ENCODE results near the gene TIMM44.

Gene TIMM44

GRCh38 chr19:7888826-7889217 lies 54.6 kb downstream of the TIMM44 start:
- DNase-seq (ENCODE audit: low spot score in 2 of 2) (no peak), ATAC-seq (ENCODE audit: low read depth) (no peak)
- no peak overlapping the region for H3K4me3 Mint-ChIP-seq
- peaks cover 11% of the 10 kb centered on the region for H3K27me3 Mint-ChIP-seq
- H3K9me3 Mint-ChIP-seq, result peaks cover 2% of the 10 kb centered on the region
- H3K27ac Mint-ChIP-seq, result no peak overlapping the region
- peaks cover 3% of the 10 kb centered on the region for H3K4me1 Mint-ChIP-seq
- H3K36me3 Mint-ChIP-seq, result peaks cover 2% of the 10 kb centered on the region

- Mint-ChIP-seq H3K36me3 (peaks cover 2% of the 10 kb centered on the region), H3K4me3 (no peak within 1 kb of the TSS), H3K27ac (no peak within 1 kb of the TSS), H3K9me3 (peaks cover 2% of the 10 kb centered on the region), H3K4me1 (peaks cover 3% of the 10 kb centered on the region), H3K27me3 (peaks cover 11% of the 10 kb centered on the region)
- ATAC-seq (ENCODE audit: low read depth), result no peak
- no peak for DNase-seq (ENCODE audit: low spot score in 2 of 2)
These were observed 55.2 kb downstream of the TIMM44 start, which contains the start of gene LRRC8E for GRCh38 chr19:7888145-7888825. Gene LRRC8E, plus strand, starts transcription at chr19:7888510. Its CDS starts 7,094 bp downstream, at chr19:7895604.

- H3K9me3 Mint-ChIP-seq, result peaks cover 2% of the 10 kb centered on the region
- H3K36me3 Mint-ChIP-seq, result peaks cover 2% of the 10 kb centered on the region
- H3K4me1 Mint-ChIP-seq, result peaks cover 3% of the 10 kb centered on the region
- H3K4me3 Mint-ChIP-seq, result no peak overlapping the region
- H3K27ac Mint-ChIP-seq, result no peak overlapping the region
- H3K27me3 Mint-ChIP-seq, result peaks cover 11% of the 10 kb centered on the region
- DNase-seq (ENCODE audit: low spot score in 2 of 2), result no peak
- no peak for ATAC-seq (ENCODE audit: low read depth)
These were observed 55.9 kb downstream of the TIMM44 start for GRCh38 chr19:7887408-7888144.

DNA sequence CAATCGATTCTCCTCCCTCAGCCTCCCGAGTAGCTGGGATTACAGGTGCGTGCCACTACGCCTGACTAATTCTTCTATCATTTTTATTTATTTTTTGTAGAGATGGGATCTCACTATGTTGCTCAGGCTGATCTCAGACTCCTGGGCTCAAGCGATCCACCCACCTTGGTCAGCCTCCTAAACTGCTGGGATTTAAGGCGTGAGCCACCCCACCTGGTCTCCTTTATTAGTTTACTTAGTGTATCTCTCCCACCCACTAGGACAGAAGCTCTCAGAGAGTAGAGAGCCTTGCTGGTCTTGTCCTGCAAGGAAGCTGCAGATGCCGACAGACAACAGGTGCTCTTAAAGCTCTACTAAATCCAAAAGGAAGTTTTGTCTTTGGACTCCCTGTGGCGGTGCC lies 57.6 kb downstream of the TIMM44 start:
- Mint-ChIP-seq H3K36me3 (peaks cover 2% of the 10 kb centered on the region), H3K4me3 (no peak overlapping the region), H3K27me3 (peaks cover 13% of the 10 kb centered on the region), H3K9me3 (peaks cover 2% of the 10 kb centered on the region), H3K4me1 (peaks cover 3% of the 10 kb centered on the region), H3K27ac (no peak overlapping the region)
- ATAC-seq (ENCODE audit: low read depth), result no peak
- DNase-seq (ENCODE audit: low spot score in 2 of 2), result no peak

DNA sequence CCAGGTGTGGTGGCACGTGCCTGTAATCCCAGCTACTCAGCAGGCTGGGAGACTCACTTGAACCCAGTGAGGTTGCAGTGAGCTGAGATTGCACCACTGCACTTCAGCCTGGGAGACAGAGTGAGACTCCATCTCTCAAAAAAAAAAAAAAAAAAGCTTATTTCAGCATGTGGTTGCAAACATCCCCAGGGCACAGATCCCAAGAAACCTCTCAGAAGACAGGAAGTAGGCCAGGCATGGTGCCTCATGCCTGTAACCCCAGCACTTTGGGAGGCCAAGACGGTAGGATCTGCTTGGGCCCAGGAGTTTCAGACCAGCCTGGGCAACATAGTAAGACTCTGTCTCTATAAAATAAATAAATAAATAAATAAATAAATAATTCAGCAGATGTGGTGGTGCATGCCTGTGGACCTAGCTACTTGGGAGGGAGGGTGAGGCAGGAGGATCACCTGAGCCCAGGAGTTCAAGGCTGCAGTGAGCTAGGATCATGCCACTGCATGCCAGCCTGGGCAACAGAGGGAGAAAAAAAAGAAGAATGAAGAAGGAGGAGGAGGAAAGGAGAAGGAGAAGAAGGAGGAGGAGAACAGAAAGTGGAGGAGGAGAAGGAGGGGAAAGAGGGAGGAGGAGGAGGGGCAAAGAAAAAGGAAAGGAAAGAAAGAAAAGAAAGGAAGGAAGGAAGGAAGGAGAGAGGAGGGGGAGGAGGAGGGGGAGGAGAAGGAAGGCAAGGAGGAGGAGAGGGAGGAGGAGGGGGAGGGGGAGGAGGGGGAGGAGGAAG lies 59.5 kb downstream of the TIMM44 start:
- H3K27me3 Mint-ChIP-seq, result peaks cover 9% of the 10 kb centered on the region
- H3K9me3 Mint-ChIP-seq, result peaks cover 2% of the 10 kb centered on the region
- DNase-seq (ENCODE audit: low spot score in 2 of 2), result no peak
- H3K27ac Mint-ChIP-seq, result no peak overlapping the region
- H3K36me3 Mint-ChIP-seq, result peaks cover 2% of the 10 kb centered on the region
- no peak for ATAC-seq (ENCODE audit: low read depth)
- H3K4me1 Mint-ChIP-seq, result peaks cover 3% of the 10 kb centered on the region
- no peak overlapping the region for H3K4me3 Mint-ChIP-seq

DNA sequence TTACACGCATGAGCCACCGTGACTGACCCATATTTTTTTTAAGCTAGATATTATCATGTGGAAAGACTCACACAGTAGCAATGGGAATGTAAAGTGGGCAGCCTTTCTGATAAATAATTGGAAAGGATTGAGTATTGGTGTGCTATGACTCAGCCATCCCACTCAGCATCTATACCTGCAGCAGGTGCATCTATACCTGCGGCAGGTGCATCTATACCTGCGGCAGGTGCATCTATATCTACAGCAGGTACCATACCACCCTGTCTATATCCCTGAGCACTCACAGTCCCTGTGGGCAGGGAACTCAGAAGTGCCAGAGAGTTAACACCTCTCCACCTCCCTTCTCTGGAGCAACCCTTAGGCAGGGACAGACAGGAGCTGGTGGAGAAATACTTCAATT lies 60.4 kb downstream of the TIMM44 start:
- H3K27ac Mint-ChIP-seq, result no peak overlapping the region
- peaks cover 3% of the 10 kb centered on the region for H3K4me1 Mint-ChIP-seq
- H3K36me3 Mint-ChIP-seq, result peaks cover 2% of the 10 kb centered on the region
- ATAC-seq (ENCODE audit: low read depth) (no peak), DNase-seq (ENCODE audit: low spot score in 2 of 2) (no peak)
- H3K4me3 Mint-ChIP-seq, result no peak overlapping the region
- H3K9me3 Mint-ChIP-seq, result peaks cover 2% of the 10 kb centered on the region
- peaks cover 7% of the 10 kb centered on the region for H3K27me3 Mint-ChIP-seq

GRCh38 chr19:7881910-7882309 lies 61.6 kb downstream of the TIMM44 start:
- no peak overlapping the region for H3K27ac Mint-ChIP-seq
- no peak overlapping the region for H3K4me3 Mint-ChIP-seq
- peaks cover 2% of the 10 kb centered on the region for H3K36me3 Mint-ChIP-seq
- DNase-seq (ENCODE audit: low spot score in 2 of 2), result no peak
- no peak for ATAC-seq (ENCODE audit: low read depth)
- peaks cover 2% of the 10 kb centered on the region for H3K9me3 Mint-ChIP-seq
- H3K4me1 Mint-ChIP-seq, result peaks cover 3% of the 10 kb centered on the region
- peaks cover 7% of the 10 kb centered on the region for H3K27me3 Mint-ChIP-seq

DNA sequence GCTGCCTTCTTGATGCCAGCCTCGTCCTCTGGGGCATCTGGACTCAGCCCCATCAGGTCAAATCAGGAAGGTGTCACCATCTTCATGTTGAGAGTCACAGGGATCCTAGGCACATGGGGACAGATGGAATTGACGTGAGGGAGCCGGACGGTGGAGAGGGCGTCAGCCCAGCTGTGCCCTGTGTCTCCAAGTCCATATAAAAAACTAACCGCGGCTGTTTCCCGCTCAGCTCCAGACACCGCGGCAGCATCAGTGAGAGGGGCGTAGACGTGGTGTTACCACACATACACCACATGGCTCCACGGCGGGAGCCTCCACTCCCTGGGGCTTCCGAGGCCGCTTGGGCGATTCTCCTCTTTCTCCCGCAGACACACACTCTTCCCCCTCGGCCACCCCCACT lies 63.6 kb downstream of the TIMM44 start:
- peaks cover 3% of the 10 kb centered on the region for H3K4me1 Mint-ChIP-seq
- H3K27ac Mint-ChIP-seq, result no peak overlapping the region
- H3K9me3 Mint-ChIP-seq, result peaks cover 2% of the 10 kb centered on the region
- no peak overlapping the region for H3K4me3 Mint-ChIP-seq
- DNase-seq (ENCODE audit: low spot score in 2 of 2), result no peak
- ATAC-seq (ENCODE audit: low read depth), result no peak
- H3K27me3 Mint-ChIP-seq, result peaks cover 8% of the 10 kb centered on the region
- peaks cover 2% of the 10 kb centered on the region for H3K36me3 Mint-ChIP-seq

DNA sequence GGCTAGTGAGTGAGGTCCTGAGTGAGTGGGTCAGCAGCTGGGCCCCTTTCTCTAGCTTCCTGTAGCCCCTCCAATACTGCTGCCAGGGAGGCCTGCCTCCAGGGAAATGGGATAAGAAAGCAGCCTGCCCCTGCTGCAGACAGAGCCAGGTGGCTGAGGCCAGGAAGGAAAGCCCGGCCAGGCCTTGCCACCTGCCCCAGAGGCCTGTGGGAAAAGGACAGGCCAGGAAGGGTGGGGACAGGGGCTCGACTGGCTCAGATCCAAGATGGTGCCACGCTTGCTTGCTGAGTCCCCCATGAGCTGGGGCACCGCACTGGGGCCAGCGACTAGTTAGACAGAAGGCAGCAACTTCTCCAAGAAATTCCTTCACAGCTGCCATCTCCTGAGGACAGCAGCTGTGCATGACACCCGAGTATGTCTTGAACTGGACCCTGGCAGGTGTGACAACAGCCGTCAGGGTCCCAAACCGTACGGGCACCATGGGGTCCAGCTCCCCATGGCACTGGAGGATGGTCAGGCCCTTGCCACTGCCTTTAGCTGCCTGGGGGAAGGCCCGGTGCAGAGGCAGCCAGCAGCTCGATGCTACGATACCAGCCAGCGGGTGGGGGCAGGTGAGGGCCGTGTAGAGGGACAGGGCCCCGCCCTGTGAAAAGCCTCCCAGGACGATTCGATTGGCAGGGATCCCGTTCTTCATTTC lies 64.2 kb downstream of the TIMM44 start:
- Mint-ChIP-seq H3K36me3 (peaks cover 2% of the 10 kb centered on the region), H3K27me3 (peaks cover 8% of the 10 kb centered on the region), H3K4me3 (no peak overlapping the region), H3K4me1 (peaks cover 3% of the 10 kb centered on the region), H3K27ac (no peak overlapping the region), H3K9me3 (peaks cover 2% of the 10 kb centered on the region)
- DNase-seq (ENCODE audit: low spot score in 2 of 2), result no peak
- ATAC-seq (ENCODE audit: low read depth), result no peak

DNA sequence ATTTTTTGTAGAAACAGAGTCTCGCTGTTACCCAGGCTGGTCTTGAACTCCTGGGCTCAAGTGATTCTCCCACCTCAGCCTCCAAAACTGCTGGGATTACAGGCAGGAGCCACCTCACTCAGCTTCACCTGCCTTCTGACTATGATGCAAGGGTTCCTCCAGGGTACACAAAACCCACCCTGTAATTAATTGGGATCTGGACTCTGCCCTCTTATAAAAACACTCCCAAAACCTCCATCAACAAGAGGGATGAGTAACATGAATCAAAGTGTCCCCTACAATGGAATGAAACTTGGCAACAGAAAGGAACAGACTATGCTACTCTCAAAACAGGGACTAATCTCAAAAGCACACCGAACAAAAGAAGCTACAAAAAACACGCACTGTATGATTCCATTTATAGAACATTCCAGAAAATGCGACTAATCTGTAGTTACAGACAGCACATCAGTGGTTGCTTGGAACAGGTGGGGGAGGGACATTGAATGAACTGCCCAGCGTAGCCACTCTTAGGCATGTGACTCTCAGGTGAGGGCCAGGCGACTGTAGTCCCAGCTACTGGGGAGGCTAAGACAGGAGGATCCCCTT lies 66.1 kb downstream of the TIMM44 start:
- H3K4me3 Mint-ChIP-seq, result no peak overlapping the region
- H3K27ac Mint-ChIP-seq, result no peak overlapping the region
- ATAC-seq (ENCODE audit: low read depth) (no peak), DNase-seq (ENCODE audit: low spot score in 2 of 2) (no peak)
- no peaks in the 10 kb centered on the region for H3K9me3 Mint-ChIP-seq
- H3K27me3 Mint-ChIP-seq, result peaks cover 11% of the 10 kb centered on the region
- no peaks in the 10 kb centered on the region for H3K36me3 Mint-ChIP-seq
- H3K4me1 Mint-ChIP-seq, result peaks cover 4% of the 10 kb centered on the region

All from memory B cell (primary cell).